Mononuclear cell (primary cell): ENCODE data around the gene AKNA. TPM values are rescaled to one million over a fixed set of nuclear protein-coding genes. Genes with fewer than 3 reads are reported as not detected.
A peak's percentile ranks its signal among the peaks of the same experiment; 100 is the strongest.

ENCODE experiments used
- H3K27me3 ChIP-seq: 2 replicates; pipeline ENCODE4 v1.6.0; 2011; ENCODE audit warnings: low read length, control low read depth; ENCODE audit not compliant: insufficient read depth
- H3K4me1 ChIP-seq: 2 replicates; pipeline ENCODE4 v1.5.1; 2011; ENCODE audit warnings: mild to moderate bottlenecking, low read length, control low read depth; ENCODE audit not compliant: insufficient read depth
- H3K4me3 ChIP-seq: 2 replicates; pipeline ENCODE4 v1.5.1; 2011; ENCODE audit warnings: mild to moderate bottlenecking, low read length, moderate library complexity
- H3K9me3 ChIP-seq: 2 replicates; pipeline ENCODE4 v1.5.1; 2011; ENCODE audit warnings: low read depth, mild to moderate bottlenecking, control low read depth, low read length
- total RNA-seq: library from RNA; depleted of rRNA; stranded (reverse); fragments of >200 nt; gene quantifications from one replicate; pipeline ENCODE4 v1.2.3, GENCODE V29; 2012

The AKNA gene
- total RNA-seq, 1 donor = 99.5 TPM

DNA sequence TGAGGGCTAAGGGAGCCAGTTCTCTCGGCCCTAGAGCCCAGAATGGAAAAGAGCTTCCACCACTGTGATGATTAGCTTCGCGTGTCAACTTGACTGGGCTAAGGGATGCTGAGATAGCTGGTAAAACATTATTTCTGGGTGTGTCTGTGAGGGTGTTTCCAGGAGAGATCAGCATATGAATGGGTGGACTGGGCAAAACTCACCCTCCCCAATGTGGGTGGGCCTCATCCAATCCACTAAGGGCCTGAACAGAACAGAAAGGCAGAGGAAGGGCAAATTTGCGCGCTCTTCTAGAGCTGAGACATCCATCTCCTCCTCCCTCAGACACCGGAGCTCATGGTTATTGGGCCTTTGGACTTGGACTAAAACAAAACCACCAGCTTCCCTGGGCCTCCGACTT lies 20.9 kb upstream of the AKNA start:
- Histone ChIP-seq H3K27me3 (no peaks in the 10 kb centered on the region), H3K4me3 (no peak overlapping the region), H3K4me1 (peaks cover 8% of the 10 kb centered on the region), H3K9me3 (no peaks in the 10 kb centered on the region)

DNA sequence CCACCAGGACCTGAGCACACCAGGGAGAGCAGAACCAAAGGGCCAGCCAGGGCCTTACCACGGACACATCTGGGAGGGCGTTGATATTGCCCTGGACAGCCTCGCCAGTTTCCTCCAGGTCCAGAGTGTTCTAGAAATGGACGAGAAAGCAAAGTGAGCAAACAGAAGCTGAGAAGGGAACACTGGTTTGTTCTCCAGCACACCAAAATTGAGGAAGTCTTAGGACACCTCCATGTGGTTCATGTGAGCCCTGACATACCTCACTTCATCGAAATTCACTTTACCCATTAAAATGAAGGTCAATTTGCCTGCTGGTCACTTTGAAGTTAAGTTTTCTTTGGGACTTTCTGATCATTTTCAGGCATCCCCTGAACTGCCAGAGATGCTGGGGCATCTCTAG lies 20.1 kb upstream of the AKNA start:
- Histone ChIP-seq H3K4me1 (peaks cover 8% of the 10 kb centered on the region), H3K27me3 (no peaks in the 10 kb centered on the region), H3K4me3 (no peak overlapping the region), H3K9me3 (no peaks in the 10 kb centered on the region)

DNA sequence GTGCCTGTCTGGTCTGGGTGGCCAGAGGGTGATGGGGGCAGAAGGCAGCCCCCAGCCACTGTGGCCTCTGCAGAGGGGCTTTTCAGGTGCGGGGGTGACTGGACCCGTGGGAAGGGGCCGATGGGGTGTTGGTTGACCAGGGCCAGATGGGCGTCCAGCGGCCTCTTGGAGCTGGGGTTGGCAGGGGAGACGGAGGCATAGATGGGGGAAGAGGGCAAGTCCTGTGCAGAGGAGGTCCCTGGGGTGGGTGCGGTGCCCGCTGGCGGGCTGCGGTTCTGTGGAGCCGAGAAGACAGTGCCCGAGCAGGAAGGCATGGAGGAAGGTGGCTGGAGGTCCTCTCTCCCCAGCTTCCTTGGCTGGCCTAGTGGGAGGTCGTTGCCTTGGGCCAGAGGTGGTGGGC lies 18.7 kb upstream of the AKNA start:
- H3K27me3 ChIP-seq = no peaks in the 10 kb centered on the region
- no peaks in the 10 kb centered on the region for H3K9me3 ChIP-seq
- H3K4me1 ChIP-seq = peaks cover 8% of the 10 kb centered on the region
- H3K4me3 ChIP-seq = no peak overlapping the region

DNA sequence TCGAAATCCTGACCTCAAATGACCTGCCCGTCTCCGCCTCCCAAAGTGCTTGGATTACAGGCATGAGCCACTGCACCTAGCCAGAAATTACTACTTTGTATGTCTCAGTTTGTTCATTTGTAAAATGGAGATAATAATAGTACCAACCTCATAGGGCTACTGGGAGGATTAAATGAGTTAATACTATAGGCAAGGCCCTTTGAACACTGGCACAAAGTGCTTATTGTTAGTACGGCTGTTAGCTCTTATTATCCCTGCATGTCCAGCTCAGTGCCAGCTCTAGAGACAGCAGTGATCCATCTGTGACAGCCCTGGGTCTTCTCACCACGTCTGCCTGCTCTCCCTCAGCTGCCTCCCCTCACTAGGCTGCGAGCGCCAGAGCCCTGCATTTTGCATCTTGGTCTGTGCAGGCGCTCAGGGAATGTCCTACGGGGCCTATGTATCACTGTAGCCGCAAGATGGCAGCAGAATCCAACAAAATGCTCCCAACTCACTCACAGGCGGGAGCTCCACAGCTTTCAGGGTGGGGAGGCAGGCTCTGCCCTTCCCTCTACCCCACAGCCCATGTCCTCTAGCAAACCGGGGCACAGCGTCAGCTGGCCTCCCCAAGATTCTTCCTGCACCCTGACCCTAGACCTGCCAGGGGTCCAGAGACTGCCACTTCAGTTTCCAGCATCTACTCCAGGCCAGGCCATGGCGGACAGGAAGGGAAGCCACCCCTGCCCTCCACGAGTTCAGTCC lies 17.7 kb upstream of the AKNA start:
- Histone ChIP-seq H3K9me3 (no peaks in the 10 kb centered on the region), H3K4me3 (no peak overlapping the region), H3K4me1 (peaks cover 8% of the 10 kb centered on the region), H3K27me3 (no peaks in the 10 kb centered on the region)

GRCh38 chr9:114404531-114404930 lies 16.7 kb upstream of the AKNA start:
- H3K4me3 ChIP-seq = no peak overlapping the region
- H3K9me3 ChIP-seq = no peaks in the 10 kb centered on the region
- no peaks in the 10 kb centered on the region for H3K27me3 ChIP-seq
- peaks cover 8% of the 10 kb centered on the region for H3K4me1 ChIP-seq

DNA sequence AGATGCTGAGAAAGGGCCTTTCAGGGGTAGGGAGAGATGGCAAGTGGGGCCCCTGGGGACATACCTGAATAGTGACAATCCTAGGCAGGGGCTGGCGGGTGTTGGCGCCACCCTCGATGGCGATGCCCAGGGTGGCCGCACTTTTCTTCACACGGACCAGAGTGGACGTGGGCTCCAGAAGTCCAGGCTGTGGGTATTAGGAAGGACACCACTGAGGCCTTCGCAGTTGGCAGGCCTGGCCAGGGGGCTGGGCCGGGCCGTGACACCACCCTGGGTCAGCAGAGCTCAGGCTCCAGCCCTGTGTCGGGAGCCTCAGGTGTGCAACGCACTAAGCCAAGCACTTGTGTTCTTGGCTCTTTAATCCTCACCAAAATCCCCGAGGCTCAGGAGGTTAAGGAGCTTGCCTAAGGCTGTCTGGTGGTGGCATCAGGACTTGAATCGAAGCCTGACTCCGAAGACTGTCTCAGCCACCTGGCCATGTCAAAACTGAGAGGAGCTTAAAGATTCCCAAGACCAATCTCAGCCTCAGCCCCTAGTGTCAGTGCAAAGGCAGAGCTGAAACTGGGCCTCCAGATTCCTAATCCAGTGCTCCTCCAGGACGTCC lies 15.5 kb upstream of the AKNA start:
- H3K4me1 ChIP-seq = peaks cover 13% of the 10 kb centered on the region
- no peaks in the 10 kb centered on the region for H3K27me3 ChIP-seq
- H3K9me3 ChIP-seq = no peaks in the 10 kb centered on the region
- H3K4me3 ChIP-seq = no peak overlapping the region

DNA sequence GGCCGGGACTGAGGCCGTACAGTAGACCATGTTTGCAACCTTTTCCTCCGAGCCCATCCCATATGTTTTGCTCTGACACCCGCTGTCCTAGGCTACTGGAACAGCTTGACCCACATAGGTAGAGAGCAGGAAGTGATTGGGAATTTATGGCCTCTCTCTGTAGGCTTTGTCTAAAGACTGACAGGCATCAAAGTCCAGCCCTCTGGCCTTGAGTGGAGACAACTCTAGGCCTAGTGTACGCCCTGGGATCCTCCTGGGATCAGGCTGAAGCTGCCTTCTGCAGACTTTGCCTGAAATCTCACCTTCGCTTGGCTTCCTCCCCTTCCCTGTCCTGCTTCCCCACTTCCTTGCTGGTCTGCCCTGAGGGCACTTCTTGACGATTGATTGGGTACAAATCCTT lies 13.6 kb upstream of the AKNA start:
- H3K27me3 ChIP-seq = no peaks in the 10 kb centered on the region
- H3K4me1 ChIP-seq = peaks cover 27% of the 10 kb centered on the region
- no peaks in the 10 kb centered on the region for H3K9me3 ChIP-seq
- H3K4me3 ChIP-seq = no peak overlapping the region

GRCh38 chr9:114400772-114401171 lies 13.0 kb upstream of the AKNA start:
- H3K9me3 ChIP-seq = no peaks in the 10 kb centered on the region
- no peaks in the 10 kb centered on the region for H3K27me3 ChIP-seq
- no peak overlapping the region for H3K4me3 ChIP-seq
- H3K4me1 ChIP-seq = peaks cover 30% of the 10 kb centered on the region

GRCh38 chr9:114400219-114400618 lies 12.4 kb upstream of the AKNA start:
- peaks cover 30% of the 10 kb centered on the region for H3K4me1 ChIP-seq
- no peak overlapping the region for H3K4me3 ChIP-seq
- H3K27me3 ChIP-seq = no peaks in the 10 kb centered on the region
- no peaks in the 10 kb centered on the region for H3K9me3 ChIP-seq

DNA sequence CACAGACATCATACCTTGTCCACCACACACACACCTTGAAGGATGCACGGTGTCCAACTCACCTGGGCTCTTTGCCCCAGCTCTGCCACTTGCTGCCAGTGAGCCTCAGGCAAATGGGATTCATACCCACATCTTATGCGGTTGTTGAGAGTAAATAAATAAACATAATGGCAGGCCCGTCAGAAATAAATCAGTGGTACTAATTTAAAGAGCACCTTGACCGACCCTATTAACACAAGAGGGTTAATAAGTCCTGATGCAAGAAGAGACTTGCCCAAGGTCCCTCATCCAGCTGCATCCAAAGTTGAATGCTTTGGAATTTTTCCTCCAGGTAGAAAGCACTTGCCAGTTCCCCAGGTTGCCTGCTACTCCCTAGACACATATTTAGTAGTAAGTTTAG lies 11.6 kb upstream of the AKNA start:
- no peak overlapping the region for H3K4me3 ChIP-seq
- no peaks in the 10 kb centered on the region for H3K27me3 ChIP-seq
- H3K9me3 ChIP-seq = no peaks in the 10 kb centered on the region
- H3K4me1 ChIP-seq = peaks cover 39% of the 10 kb centered on the region

DNA sequence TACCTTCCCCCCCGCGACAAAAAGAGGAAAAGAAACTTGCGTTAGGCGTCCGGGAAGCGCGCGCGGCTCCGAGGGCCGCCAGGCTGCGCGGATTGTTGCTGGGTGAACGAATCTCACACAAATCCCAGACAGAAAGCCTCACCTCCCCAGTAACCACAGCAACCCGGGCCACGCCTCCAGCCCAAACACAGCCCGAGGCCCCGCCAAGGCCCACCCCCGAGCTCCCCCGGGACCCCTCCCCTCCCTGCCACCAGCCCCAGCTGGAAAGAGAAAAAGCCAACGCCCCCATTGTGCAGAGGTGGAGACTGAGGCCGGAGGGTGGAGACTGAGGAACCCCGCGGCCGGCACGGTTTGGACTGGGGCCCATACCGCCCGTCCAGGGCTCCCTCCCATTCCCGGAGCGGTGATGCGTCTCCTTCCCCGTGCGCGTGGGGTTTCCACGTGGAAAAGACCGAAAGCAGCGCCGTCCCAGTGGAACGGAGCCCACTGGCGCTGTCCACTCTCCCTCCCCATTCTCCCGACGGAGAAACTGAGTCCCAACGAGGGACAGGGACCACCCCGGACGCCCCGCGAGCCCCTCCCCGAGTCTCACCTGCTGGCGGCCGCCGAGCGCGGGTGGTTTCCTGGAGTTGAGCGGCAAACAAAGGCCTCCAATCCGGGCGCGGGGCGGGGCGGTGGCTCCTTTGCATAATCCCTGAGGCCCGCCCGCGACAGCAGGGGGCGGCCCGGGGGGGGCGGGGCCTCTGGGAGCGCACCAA lies 10.2 kb upstream of the AKNA start:
- H3K9me3 ChIP-seq = no peaks in the 10 kb centered on the region
- no peaks in the 10 kb centered on the region for H3K27me3 ChIP-seq
- H3K4me3 ChIP-seq = peak overlapping the region; percentile 91
- H3K4me1 ChIP-seq = peaks cover 51% of the 10 kb centered on the region

DNA sequence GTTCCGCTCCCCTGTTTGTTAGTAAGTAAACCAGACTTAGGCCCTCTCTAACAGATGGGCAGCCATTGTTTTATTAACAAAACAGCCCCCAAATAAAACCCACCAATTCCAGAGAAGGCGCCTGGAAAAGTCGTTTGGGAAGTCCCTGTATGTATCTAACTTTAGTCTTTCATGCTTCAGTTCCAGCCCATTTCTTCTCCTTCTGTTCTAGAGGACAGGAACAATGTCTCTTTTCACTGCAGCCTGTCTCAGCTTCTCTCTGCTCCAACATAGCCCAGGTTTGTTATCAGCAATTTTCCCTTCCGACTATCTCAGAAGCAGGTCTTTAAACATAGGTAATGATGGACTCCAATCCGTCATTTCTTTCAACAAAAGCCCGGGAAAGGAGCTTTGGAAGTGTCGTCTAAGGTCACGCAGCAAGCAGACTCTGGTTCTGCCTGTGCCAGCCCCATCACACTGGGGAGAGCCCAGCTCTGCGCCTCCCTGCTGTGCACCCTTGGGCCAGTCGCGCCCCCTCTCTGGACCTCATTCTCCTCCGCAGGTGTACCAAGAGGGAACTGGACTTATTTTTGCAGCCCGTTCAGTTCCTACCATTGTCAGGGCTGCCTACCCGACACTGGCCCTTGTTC lies 9.6 kb upstream of the AKNA start:
- H3K9me3 ChIP-seq = no peaks in the 10 kb centered on the region
- peaks cover 58% of the 10 kb centered on the region for H3K4me1 ChIP-seq
- no peaks in the 10 kb centered on the region for H3K27me3 ChIP-seq
- H3K4me3 ChIP-seq = peak overlapping the region; percentile 91

DNA sequence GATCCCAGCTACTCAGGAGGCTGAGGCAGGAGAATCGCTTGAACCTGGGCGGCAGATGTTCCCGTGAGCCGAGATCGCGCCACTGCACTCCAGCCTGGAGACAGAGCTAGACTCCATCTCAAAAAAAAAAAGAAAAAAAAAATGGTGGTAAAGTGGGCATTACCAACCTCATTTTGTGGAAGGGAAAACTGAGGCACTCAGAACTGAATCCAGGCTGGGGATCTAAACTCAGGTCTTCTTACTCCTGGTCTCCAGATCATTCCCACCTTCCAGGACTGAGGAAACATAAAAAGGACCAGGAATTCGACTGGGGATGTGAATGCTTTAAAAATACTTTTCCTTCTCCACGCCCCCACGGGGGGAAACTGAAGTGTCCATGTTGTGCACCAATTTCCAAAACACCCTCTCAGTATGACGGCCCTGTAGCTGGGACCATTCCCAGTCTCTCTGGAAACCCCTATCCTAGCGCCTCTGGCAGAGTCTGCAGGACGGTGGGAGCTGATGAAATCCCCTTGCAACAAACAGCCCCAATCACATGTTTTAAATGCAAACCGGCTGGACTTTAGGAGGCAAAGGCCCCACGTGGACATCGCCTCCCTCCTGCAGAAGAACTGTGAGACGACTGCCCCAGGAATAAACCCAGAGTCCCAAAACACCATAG lies 8.9 kb upstream of the AKNA start:
- Histone ChIP-seq H3K27me3 (no peaks in the 10 kb centered on the region), H3K4me3 (peak overlapping the region; percentile 91), H3K9me3 (no peaks in the 10 kb centered on the region), H3K4me1 (peaks cover 64% of the 10 kb centered on the region)

DNA sequence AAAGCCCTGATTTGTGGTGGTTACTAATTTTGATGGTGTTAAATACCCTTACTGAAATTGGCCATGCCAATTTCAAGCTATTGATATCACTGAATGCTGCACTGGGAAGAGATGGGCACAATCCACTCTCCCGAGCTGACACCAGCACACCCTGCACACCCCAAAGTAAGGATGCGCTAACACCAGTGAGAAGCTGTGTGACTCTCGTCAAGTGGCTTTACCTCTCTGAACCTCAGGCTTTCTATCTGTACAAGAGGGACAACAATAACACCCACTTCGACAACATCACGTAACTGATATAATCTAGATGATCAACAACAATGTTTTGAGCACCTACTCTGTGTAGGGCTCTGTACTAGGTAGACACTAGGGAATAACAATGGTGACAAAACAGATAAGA lies 8.0 kb upstream of the AKNA start:
- no peaks in the 10 kb centered on the region for H3K27me3 ChIP-seq
- H3K4me1 ChIP-seq = peaks cover 71% of the 10 kb centered on the region
- H3K9me3 ChIP-seq = no peaks in the 10 kb centered on the region
- no peak overlapping the region for H3K4me3 ChIP-seq

- Histone ChIP-seq H3K4me3 (no peak overlapping the region), H3K27me3 (no peaks in the 10 kb centered on the region)
Observed at GRCh38 chr9:114395334-114395617, 7.5 kb upstream of the AKNA start.

More at GRCh38 chr9:114395334-114395617, 7.5 kb upstream of the AKNA start:
- Histone ChIP-seq H3K9me3 (no peaks in the 10 kb centered on the region), H3K4me1 (peaks cover 76% of the 10 kb centered on the region)
